ENCODE results near the gene HDAC4.

HDAC4 gene

DNA sequence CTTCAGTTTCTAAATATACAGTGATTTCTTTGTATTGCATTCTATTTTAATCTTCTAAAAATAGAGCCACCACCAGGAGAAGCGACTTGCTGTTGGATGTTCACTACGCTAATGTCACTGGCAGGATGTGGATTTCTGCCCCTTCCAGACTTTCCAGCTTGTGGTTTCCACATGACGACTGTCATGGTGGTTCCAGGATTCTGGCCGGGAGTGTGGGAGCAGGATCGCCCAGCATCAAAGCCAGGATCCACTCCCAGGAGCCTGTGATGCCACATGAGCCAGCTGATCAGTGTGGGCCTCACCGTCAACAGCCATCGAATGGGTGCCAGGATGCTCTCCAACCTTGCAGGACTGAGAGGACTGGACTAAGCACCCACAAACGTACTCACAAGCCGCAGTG, 148.8 kb downstream of the HDAC4 start:
- Histone ChIP-seq H3K79me2 (ENCODE audit: insufficient read depth, low read length) (peaks cover 40% of the 10 kb centered on the region; the same call in 1 of the 2 replicates), H2AFZ (ENCODE audit: low read length) (no peak overlapping the region)

DNA sequence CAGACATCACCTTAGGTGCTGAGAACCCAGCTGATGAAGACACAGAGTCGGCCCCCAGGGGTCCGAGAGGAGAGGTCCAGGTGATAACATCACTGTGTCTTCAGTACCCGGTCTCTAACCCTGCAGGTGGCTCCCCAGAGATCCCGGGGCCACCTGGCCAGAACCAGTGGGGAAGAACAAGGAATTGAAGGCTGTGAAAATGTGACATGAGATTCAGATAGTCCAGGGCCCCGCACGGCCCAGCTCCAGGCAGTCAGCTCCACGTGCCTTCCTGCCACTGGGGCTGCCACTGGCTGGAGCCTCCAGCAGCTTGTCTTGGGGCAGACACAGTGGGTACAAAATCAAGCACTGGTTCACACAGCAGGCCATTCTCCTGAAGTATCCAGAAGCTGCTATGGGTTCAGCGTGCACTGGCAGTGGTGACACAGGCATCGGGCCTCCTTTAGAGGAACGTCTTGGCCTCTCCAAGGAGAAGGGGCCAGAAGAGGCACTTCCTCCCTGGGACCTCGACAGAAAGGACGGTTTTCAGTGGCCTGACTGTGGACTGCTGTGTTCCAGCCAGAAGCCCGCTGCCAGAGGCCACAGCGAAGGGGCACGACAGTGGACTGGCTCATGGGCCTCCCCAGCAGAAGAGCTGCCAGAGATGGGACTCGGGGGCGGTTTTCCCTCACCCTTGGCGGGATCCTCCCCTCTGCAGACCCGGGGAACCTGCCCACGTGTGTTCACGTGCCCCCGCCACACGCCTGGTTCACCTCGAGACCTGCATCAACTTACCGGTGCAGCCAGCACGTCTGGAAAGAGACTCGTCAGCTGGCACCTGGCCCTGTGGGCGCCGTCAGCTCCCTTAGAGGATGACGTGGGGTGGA, 150.4 kb downstream of the HDAC4 start:
- H3K4me1 ChIP-seq (ENCODE audit: insufficient read depth, low read length, poor library complexity, severe bottlenecking), result peaks cover 11% of the 10 kb centered on the region
- H3K4me2 ChIP-seq (ENCODE audit: low read depth, low read length, poor library complexity, severe bottlenecking), result no peak overlapping the region
- TF ChIP-seq, protein P1, sequence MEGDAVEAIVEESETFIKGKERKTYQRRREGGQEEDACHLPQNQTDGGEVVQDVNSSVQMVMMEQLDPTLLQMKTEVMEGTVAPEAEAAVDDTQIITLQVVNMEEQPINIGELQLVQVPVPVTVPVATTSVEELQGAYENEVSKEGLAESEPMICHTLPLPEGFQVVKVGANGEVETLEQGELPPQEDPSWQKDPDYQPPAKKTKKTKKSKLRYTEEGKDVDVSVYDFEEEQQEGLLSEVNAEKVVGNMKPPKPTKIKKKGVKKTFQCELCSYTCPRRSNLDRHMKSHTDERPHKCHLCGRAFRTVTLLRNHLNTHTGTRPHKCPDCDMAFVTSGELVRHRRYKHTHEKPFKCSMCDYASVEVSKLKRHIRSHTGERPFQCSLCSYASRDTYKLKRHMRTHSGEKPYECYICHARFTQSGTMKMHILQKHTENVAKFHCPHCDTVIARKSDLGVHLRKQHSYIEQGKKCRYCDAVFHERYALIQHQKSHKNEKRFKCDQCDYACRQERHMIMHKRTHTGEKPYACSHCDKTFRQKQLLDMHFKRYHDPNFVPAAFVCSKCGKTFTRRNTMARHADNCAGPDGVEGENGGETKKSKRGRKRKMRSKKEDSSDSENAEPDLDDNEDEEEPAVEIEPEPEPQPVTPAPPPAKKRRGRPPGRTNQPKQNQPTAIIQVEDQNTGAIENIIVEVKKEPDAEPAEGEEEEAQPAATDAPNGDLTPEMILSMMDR (conservative IDR thresholded peaks at IDR 0.05; ENCODE audit: low read length), result no peak
- no peak for TF ChIP-seq EZH2phosphoT487 (IDR thresholded peaks at IDR 0.05; ENCODE audit: borderline replicate concordance)
- no peak overlapping the region for H2AFZ ChIP-seq (ENCODE audit: low read length)
- H3K36me3 ChIP-seq (ENCODE audit: insufficient read depth, low read length), result no peaks in the 10 kb centered on the region
- H3K9me2 ChIP-seq (replicated peaks; ENCODE audit: low read depth, low read length), result no peaks in the 10 kb centered on the region
- no peaks in the 10 kb centered on the region for H3F3A ChIP-seq (ENCODE audit: low read depth)
- peaks cover 18% of the 10 kb centered on the region for H4K20me1 ChIP-seq (ENCODE audit: insufficient read depth, low read length, poor library complexity, severe bottlenecking)
- no peaks in the 10 kb centered on the region for H3K27me3 ChIP-seq (ENCODE audit: insufficient read depth, low read length, poor library complexity, severe bottlenecking)
- H3K9me3 ChIP-seq (ENCODE audit: insufficient read depth, low read depth, low read length), result no peaks in the 10 kb centered on the region
- H3K9ac ChIP-seq (ENCODE audit: low read depth, low read length, poor library complexity, severe bottlenecking), result no peak overlapping the region
- peaks cover 42% of the 10 kb centered on the region; the same call in 1 of the 2 replicates for H3K79me2 ChIP-seq (ENCODE audit: insufficient read depth, low read length)
- no peak overlapping the region for H3K4me3 ChIP-seq (ENCODE audit: low read length, poor library complexity, severe bottlenecking)

More for the DNA sequence above, 148.8 kb downstream of the HDAC4 start:
- Histone ChIP-seq H3K9ac (ENCODE audit: low read depth, low read length, poor library complexity, severe bottlenecking) (no peak overlapping the region), H3K4me1 (ENCODE audit: insufficient read depth, low read length, poor library complexity, severe bottlenecking) (peaks cover 14% of the 10 kb centered on the region), H3K9me3 (ENCODE audit: insufficient read depth, low read depth, low read length) (no peaks in the 10 kb centered on the region), H3K4me2 (ENCODE audit: low read depth, low read length, poor library complexity, severe bottlenecking) (no peak overlapping the region), H3K9me2 (replicated peaks; ENCODE audit: low read depth, low read length) (no peaks in the 10 kb centered on the region), H3F3A (ENCODE audit: low read depth) (no peaks in the 10 kb centered on the region), H3K36me3 (ENCODE audit: insufficient read depth, low read length) (no peaks in the 10 kb centered on the region), H4K20me1 (ENCODE audit: insufficient read depth, low read length, poor library complexity, severe bottlenecking) (peaks cover 26% of the 10 kb centered on the region), H3K4me3 (ENCODE audit: low read length, poor library complexity, severe bottlenecking) (no peak overlapping the region), H3K27me3 (ENCODE audit: insufficient read depth, low read length, poor library complexity, severe bottlenecking) (no peaks in the 10 kb centered on the region)
- TF ChIP-seq EZH2phosphoT487 (IDR thresholded peaks at IDR 0.05; ENCODE audit: borderline replicate concordance), result no peak
- TF ChIP-seq, protein P1 (conservative IDR thresholded peaks at IDR 0.05; ENCODE audit: low read length), result no peak

DNA sequence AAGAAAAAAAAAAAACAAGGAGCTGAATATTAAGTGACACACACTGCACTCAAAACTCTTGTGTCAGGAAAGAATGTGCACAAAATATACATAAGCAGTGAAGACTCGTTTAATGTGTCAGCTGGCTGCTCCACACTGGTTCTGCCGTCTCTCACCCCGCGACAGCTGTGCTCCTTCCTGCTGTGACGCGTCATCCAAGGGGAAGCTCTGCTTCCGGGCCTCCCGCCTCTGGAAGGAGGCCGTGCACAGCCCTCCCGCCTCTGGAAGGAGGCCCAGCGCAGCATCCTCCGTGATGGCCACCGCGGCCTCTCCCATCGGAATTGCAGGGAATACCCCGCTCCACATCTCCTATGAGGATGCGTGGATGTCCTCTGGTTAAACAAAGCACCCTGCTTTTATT, 151.0 kb downstream of the HDAC4 start:
- H3K4me1 ChIP-seq (ENCODE audit: insufficient read depth, low read length, poor library complexity, severe bottlenecking), result peaks cover 7% of the 10 kb centered on the region
- no peak overlapping the region for H2AFZ ChIP-seq (ENCODE audit: low read length)
- peaks cover 42% of the 10 kb centered on the region; the same call in 1 of the 2 replicates for H3K79me2 ChIP-seq (ENCODE audit: insufficient read depth, low read length)
- no peak overlapping the region for H3K4me3 ChIP-seq (ENCODE audit: low read length, poor library complexity, severe bottlenecking)
- no peak for TF ChIP-seq EZH2phosphoT487 (IDR thresholded peaks at IDR 0.05; ENCODE audit: borderline replicate concordance)
- TF ChIP-seq, protein P1 (conservative IDR thresholded peaks at IDR 0.05; ENCODE audit: low read length), result no peak
- peaks cover 15% of the 10 kb centered on the region for H4K20me1 ChIP-seq (ENCODE audit: insufficient read depth, low read length, poor library complexity, severe bottlenecking)
- H3K27me3 ChIP-seq (ENCODE audit: insufficient read depth, low read length, poor library complexity, severe bottlenecking), result no peaks in the 10 kb centered on the region
- no peaks in the 10 kb centered on the region for H3K9me2 ChIP-seq (replicated peaks; ENCODE audit: low read depth, low read length)
- H3K9ac ChIP-seq (ENCODE audit: low read depth, low read length, poor library complexity, severe bottlenecking), result no peak overlapping the region
- no peaks in the 10 kb centered on the region for H3K9me3 ChIP-seq (ENCODE audit: insufficient read depth, low read depth, low read length)
- no peaks in the 10 kb centered on the region for H3K36me3 ChIP-seq (ENCODE audit: insufficient read depth, low read length)
- H3K4me2 ChIP-seq (ENCODE audit: low read depth, low read length, poor library complexity, severe bottlenecking), result no peak overlapping the region
- no peaks in the 10 kb centered on the region for H3F3A ChIP-seq (ENCODE audit: low read depth)

Data from Loucy (cell line).